GM18520 (cell line): ENCODE results near the gene TRPC4.
"Not testable (repeated sequence)": the region's sequence is repeated elsewhere in the genome, so short reads cannot be mapped to it uniquely, and the experiment has no call there.

Experiments
- ATAC-seq: cut with Tn5 transposase; IDR thresholded peaks from one replicate; pipeline ENCODE4 v1.9.1; 2021; ENCODE audit not compliant: unreplicated experiment

Gene TRPC4

GRCh38 chr13:37613236-37613635, 256.3 kb downstream of the TRPC4 start:
- no peak for ATAC-seq

- no peak for ATAC-seq
These were observed 260.7 kb downstream of the TRPC4 start for GRCh38 chr13:37608750-37609339.

GRCh38 chr13:37602733-37603381, 266.7 kb downstream of the TRPC4 start:
- no peak for ATAC-seq

GRCh38 chr13:37601648-37602440, 267.7 kb downstream of the TRPC4 start:
- ATAC-seq: no peak

- ATAC-seq: no peak
These were observed 270.1 kb downstream of the TRPC4 start for GRCh38 chr13:37599519-37599918.

GRCh38 chr13:37598597-37598996, 271.0 kb downstream of the TRPC4 start, which contains the start of gene POSTN:
Gene POSTN (minus strand): TSS chr13:37598768. CDS start chr13:37598726, 42 bp downstream.
- ATAC-seq: no peak

GRCh38 chr13:37597477-37598025, 272.0 kb downstream of the TRPC4 start:
- no peak for ATAC-seq

GRCh38 chr13:37596805-37597204, 272.8 kb downstream of the TRPC4 start:
- no peak for ATAC-seq

- ATAC-seq: no peak
These were observed 274.4 kb downstream of the TRPC4 start for GRCh38 chr13:37595162-37595561.

- no peak for ATAC-seq
These were observed 275.0 kb downstream of the TRPC4 start for GRCh38 chr13:37594550-37594949.

GRCh38 chr13:37589381-37589780, 280.2 kb downstream of the TRPC4 start:
- ATAC-seq: not testable (repeated sequence)

- no peak for ATAC-seq
These were observed 282.3 kb downstream of the TRPC4 start for GRCh38 chr13:37587236-37587635.
